DMS153 treated with DMSO at 0.1 percent for 48 hours (cell line): ENCODE data around the gene LRRC72.

Source experiments
- DNase-seq: peaks from one replicate; lab custom pipeline; 2025; ENCODE audit not compliant: unreplicated experiment; lab: John Stamatoyannopoulos, UW

Gene LRRC72

GRCh38 chr7:16616542-16616941 is 89.9 kb downstream of the LRRC72 start:
- DNase-seq = no peak

GRCh38 chr7:16619979-16620408 is 93.4 kb downstream of the LRRC72 start:
- DNase-seq = no peak

GRCh38 chr7:16626388-16626787 is 99.8 kb downstream of the LRRC72 start:
- no peak for DNase-seq

GRCh38 chr7:16627236-16627635 is 100.6 kb downstream of the LRRC72 start:
- DNase-seq = no peak

- DNase-seq = no peak
Measured at GRCh38 chr7:16630654-16631053, 104.0 kb downstream of the LRRC72 start.
